GM21390 (cell line): ENCODE measurements around the gene DYRK1A.
"Not testable (repeated sequence)": the region's sequence is repeated elsewhere in the genome, so short reads cannot be mapped to it uniquely, and the experiment has no call there.

Source experiments
- ATAC-seq: cut with Tn5 transposase; IDR thresholded peaks from one replicate; pipeline ENCODE4 v1.9.1; 2021; ENCODE audit not compliant: unreplicated experiment

The DYRK1A gene

GRCh38 chr21:37522641-37523295 lies 156.2 kb downstream of the DYRK1A start:
- no peak for ATAC-seq

GRCh38 chr21:37524944-37525343 lies 158.4 kb downstream of the DYRK1A start:
- ATAC-seq: not testable (repeated sequence)

GRCh38 chr21:37525810-37526209 lies 159.2 kb downstream of the DYRK1A start:
- ATAC-seq: no peak

- ATAC-seq: no peak
Observed at GRCh38 chr21:37527103-37527502, 160.5 kb downstream of the DYRK1A start.

- ATAC-seq: no peak
Observed at GRCh38 chr21:37527716-37528115, 161.1 kb downstream of the DYRK1A start.

GRCh38 chr21:37528150-37528937 lies 161.8 kb downstream of the DYRK1A start:
- ATAC-seq: no peak

- no peak for ATAC-seq
Observed at GRCh38 chr21:37529649-37530048, 163.1 kb downstream of the DYRK1A start.

- ATAC-seq: no peak
Observed at GRCh38 chr21:37530901-37531351, 164.4 kb downstream of the DYRK1A start.

GRCh38 chr21:37531431-37531932 lies 164.9 kb downstream of the DYRK1A start:
- no peak for ATAC-seq

GRCh38 chr21:37532868-37533780 lies 166.6 kb downstream of the DYRK1A start:
- peak; percentile 62 for ATAC-seq

- no peak for ATAC-seq
Observed at GRCh38 chr21:37534431-37534830, 167.9 kb downstream of the DYRK1A start.

GRCh38 chr21:37535130-37535529 lies 168.6 kb downstream of the DYRK1A start:
- ATAC-seq: no peak

- no peak for ATAC-seq
Observed at GRCh38 chr21:37535672-37536071, 169.1 kb downstream of the DYRK1A start.

- no peak for ATAC-seq
Observed at GRCh38 chr21:37536616-37537278, 170.2 kb downstream of the DYRK1A start.

GRCh38 chr21:37537391-37537996 lies 170.9 kb downstream of the DYRK1A start:
- no peak for ATAC-seq

- ATAC-seq: no peak
Observed at GRCh38 chr21:37538971-37539590, 172.5 kb downstream of the DYRK1A start.

- not testable (repeated sequence) for ATAC-seq
Observed at GRCh38 chr21:37541128-37541527, 174.6 kb downstream of the DYRK1A start.

GRCh38 chr21:37542512-37542911 lies 175.9 kb downstream of the DYRK1A start:
- ATAC-seq: no peak

- ATAC-seq: no peak
Observed at GRCh38 chr21:37546299-37546908, 179.8 kb downstream of the DYRK1A start.
